Globus pallidus (tissue), 1 donor: ENCODE data around the gene IGSF3.

Experiments used
- DNase-seq: peaks from one replicate; pipeline ENCODE4 v3.0.0-alpha.2; 2015; ENCODE audit warnings: low spot score

IGSF3 gene

DNA sequence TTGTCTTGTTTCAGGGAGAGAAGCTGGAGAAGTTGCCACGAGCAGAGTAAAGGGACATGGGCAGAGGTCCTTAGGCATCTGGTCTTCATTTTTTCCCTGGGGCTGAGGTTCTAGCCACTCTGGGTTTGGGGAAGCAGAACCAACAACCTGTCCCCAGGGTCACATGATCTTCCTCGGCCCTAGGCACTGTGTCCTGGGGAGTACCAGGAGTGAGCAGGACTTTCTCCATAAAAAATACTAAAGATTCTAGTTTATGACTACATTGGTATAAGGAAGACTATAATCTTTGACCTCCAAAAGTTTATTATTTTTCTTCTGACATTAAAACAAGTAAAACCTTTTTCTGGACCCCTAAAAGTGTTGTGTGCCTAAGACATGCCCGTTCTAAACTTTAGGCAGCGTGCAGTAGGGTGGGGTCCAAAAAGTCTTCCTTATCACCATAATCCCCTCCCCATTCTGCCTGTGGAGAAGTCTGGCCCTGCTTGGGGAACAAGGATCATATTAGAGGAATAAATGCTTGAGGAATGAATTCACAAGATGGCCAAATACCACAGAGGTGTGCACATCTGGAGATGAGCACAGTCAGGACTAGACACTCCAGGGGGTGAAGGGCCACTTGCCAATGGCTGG is 19.3 kb upstream of the IGSF3 start:
- no peak for DNase-seq

DNA sequence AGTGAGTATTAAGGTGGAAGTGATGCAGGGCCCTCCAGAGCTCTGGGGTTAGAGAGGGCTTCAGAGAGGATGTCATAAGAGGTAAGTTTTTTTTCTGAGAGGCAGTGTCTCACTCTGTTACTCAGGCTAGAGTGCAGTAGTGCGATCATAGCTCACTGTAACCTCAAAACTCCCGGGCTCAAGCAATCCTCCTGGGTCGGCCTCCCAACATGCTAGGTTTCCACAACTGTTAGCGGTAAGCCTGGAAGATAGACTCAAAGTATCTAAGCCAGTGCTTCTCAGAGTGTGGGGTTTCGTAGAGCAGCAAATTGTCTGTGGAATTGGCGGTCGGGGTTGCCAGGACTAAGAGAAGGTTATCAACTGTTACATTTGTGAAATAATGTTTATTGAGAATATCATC is 18.6 kb upstream of the IGSF3 start:
- DNase-seq = no peak

- DNase-seq = no peak
Observed at GRCh38 chr1:116684575-116684974, 17.0 kb upstream of the IGSF3 start.

DNA sequence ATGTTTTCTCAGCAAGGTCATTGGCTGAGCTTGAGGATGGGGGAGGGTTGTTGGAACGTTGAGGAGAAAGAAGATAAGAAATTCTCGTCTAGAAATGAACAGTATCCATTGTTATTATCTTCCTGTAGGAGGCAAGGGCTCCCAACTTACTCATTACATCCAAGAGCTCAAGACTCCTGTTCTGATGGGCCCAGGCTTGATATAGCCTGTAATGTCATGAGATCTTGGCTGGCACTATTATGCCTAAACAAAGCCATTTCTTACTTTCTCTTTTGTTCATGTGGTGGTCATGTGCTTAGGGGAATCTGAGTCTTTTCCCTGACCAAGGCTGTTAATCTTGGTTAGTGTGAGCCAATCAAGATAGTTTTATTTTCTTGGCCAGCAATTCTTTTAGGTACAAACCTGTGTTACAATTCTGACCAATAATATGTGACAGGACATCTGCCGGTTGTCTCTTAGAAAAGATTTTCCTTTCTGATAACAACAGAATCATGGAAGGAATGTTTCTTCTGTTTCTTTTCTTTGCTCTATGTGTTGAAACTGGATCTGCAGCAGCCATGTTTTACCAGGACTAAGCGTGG is 15.2 kb upstream of the IGSF3 start:
- DNase-seq = no peak

GRCh38 chr1:116681343-116681899 is 13.9 kb upstream of the IGSF3 start:
- no peak for DNase-seq

- no peak for DNase-seq
Observed at GRCh38 chr1:116680752-116681151, 13.2 kb upstream of the IGSF3 start.

DNA sequence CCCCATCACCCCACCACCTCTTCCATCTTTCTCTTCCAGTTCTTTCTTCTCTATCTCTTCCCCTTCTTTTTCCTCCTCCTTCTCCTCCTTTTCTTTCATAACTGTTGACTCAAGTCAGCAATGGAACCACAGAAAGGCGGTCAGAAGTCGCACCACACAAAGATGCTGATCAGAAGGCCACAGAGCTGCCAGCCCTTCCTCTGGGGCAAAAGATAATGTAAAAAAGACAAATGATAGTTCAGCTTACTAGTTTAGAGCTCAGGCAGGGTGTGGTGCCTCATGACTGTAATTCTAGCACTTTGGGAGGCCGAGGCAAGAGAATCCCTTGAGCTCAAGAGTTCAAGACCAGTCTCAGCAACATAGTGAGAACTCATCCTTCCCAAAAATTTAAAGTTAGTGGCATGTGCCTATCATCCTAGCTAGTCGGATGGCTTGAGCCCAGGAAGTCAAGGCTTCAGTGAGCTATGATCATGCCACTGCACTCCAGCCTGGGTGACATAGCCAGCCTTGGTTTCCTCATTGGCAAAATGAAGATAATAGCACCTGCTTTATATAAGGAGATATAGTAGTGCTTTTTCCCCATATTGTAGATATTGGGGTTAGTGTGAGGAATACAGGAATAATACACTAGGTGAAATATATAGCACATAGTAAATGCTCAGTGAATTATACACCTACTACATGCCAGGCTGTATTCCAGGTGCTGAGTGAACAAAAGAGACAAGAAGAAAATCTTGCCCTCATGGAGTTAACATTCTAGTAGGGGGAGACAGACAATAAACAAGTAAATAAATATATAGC is 12.5 kb upstream of the IGSF3 start:
- no peak for DNase-seq

GRCh38 chr1:116679091-116679827 is 11.7 kb upstream of the IGSF3 start:
- DNase-seq = no peak

DNA sequence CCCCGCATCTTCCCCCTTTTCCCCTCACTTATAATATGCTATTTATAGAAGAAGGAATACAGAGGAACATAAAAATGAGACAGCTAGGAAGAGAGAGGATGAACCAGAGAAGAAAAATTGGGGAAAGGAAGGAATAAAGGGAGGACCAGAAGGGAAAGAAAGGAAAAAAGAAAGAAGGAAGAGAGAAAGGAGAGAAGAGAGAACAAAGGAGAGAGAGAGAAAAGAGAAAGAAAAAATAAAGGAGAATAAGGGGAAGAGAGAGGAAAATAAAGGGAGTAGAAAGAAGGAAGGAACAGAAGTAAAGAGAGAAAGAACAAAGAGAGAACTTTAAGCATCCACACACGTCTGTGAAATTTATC is 11.2 kb upstream of the IGSF3 start:
- no peak for DNase-seq

DNA sequence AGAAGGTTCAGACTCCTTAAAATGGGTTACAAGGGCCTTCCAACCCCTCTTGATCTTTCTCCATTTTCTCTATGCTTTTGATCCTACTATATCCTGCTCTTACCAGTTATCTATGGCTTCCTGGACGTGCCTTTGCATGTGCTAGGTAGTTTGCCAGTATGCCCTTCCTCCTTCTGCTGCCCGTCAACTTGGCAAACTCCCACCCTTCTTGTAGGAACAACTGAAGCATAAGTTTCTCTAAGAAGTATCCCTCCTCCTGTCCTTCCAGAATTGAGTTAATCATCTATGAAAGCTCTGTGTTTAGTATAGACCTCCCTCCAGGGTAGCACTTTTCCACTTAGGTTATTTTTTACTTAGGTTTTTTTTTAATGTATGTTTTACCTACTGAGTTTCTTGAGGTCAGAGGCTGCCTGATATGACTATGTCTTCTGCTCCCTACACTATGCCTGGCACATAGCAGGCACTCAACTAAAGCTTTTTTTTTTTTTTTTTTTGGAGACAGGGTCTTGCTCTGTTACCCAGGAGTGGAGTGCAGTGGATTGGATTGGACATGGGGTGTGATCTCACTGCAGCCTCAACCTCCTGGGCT is 10.0 kb upstream of the IGSF3 start:
- no peak for DNase-seq

- no peak for DNase-seq
Observed at GRCh38 chr1:116676291-116676690, 8.8 kb upstream of the IGSF3 start.

DNA sequence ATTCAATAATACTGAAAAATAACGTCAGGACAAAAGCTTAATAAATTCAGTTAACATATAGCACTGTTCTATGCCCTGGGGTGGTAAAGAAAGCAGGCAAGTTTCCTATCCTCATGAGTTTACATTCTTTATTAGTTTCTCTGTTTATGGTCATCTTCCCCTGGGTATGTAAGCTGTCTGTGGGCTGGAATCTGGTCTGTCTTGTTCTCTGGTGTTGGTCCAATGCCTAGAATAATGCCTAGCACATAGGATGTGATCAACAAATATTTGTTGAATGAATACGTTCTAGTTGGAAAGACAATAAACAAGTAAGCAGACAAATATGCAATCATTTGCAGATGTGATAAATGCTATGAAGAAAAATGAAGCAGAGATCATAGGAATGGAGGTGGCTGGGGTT is 7.2 kb upstream of the IGSF3 start:
- DNase-seq = no peak

DNA sequence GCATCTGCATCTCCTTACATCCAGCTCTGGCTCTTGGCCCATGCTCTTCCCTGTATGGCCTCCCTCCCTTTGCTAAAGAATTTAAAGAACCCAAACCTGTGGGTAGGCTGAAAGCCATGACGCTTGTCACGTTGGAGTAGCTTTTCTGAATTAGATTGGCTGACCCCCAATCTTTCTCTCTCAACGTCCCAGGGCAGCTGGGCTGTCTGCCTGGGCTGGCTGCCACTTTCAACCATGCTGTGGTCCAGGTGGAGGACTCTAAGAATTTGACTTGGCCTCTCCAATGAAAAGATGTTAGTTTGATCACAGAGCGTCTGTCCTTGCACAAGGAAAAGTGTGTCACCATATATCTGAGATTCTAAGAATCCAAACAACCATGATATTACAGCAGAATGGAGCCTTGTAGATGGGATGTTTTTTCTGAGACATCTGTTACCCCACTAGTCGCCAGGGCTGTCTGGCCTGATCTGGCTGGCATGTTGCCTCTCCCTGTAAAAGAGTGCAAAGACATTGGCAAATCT is 6.5 kb upstream of the IGSF3 start:
- DNase-seq = no peak

GRCh38 chr1:116671912-116672311 is 4.4 kb upstream of the IGSF3 start:
- no peak for DNase-seq

DNA sequence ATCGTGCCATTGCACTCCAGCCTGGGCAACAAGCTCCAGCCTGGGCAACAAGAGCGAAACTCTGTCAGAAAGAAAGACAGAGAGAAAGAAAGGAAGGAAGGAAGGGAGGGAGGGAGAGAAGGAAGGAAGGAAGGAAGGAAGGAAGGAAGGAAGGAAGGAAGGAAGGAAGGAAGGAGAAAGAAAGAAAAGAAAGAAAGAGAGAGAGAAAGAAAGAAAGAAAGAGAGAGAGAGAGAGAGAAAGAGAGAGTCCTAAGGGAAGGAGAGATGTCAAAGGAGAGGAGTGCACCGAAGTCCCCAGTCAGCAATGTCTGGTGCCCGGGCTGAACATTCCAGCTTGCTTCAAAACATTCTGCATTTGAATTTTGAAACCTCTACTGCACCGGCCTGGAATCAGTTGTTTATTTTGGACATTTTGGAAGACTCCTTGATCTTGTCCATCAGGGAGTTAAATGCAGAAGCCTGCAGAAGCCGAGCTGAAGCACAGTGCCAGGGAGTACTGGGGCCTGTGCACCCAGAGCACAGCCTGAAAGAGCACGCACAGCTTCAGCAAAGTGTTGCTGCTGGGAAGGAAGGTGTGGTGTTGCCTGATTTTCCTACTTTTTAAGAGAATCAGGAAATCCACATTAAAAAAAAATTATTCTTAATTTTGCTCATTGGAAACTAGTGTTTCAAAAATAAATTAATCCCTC is 3.7 kb upstream of the IGSF3 start:
- DNase-seq = no peak

- no peak for DNase-seq
Observed at GRCh38 chr1:116668277-116668676, 744 bp upstream of the IGSF3 start.

DNA sequence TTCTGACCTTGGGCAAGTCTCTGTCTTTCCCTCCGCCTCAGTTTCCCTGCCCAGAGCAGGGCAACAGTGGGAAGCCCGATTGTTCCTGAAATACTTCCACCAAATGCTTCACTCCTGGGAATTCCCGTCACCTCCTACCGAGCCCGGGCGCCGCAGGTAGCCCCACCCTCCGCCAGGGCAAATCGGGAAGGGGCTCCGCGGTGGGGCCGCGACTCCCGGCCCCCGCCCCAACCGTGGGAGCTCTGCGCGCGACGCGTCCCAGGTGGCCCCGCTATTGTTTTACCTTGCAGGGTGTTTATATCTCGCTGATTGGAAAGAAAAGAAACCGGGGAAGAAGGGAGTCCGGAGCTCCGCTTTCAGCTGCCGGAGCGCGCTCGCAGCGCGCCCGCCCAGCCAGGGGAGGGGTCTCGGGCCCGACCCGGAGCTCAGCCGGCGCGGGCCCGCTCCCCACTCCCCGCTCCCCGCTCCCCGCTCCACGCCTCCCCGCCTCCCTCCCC is 407 bp downstream of the IGSF3 start:
- no peak for DNase-seq

GRCh38 chr1:116666187-116667077 is 1.1 kb downstream of the IGSF3 start:
- no peak for DNase-seq

GRCh38 chr1:116664978-116665371 is 2.6 kb downstream of the IGSF3 start:
- DNase-seq = no peak

- DNase-seq = no peak
Observed at GRCh38 chr1:116664366-116664977, 3.1 kb downstream of the IGSF3 start.
